Brain microvascular endothelial cell (primary cell): ENCODE results near the gene RNF167.

ENCODE experiments used
- DNase-seq: peaks from one replicate; pipeline ENCODE4 v3.0.0-alpha.2; 2020
- H3K27ac ChIP-seq: fragments of 250-450 bp; sonication (Bioruptor Pico); 2 replicates; pipeline ENCODE4 v1.5.1; 2020; ENCODE audit warnings: mild to moderate bottlenecking, moderate library complexity
- H3K27me3 ChIP-seq: fragments of 250-450 bp; sonication (Bioruptor Pico); replicated peaks from 2 replicates; pipeline ENCODE4 v1.5.1; 2020; ENCODE audit warnings: mild to moderate bottlenecking
- H3K36me3 ChIP-seq: fragments of 250-450 bp; sonication (Bioruptor Pico); replicated peaks from 2 replicates; pipeline ENCODE4 v1.5.1; 2020; ENCODE audit warnings: mild to moderate bottlenecking
- H3K4me3 ChIP-seq: 2 replicates; pipeline ENCODE4 v1.5.1; 2011; ENCODE audit warnings: low read depth, mild to moderate bottlenecking, control low read depth, low read length, moderate library complexity
- in situ Hi-C: cut with HindIII; loops from 2 replicates; pipeline ENCODE4 v1.10.0; 2017; ENCODE audit warnings: low sequenced_read_pairs, low pct_ligation_motif_present
- TF ChIP-seq, protein P1 (sequence below): IDR thresholded peaks from 2 replicates; pipeline ENCODE4 v1.5.1; 2011; ENCODE audit warnings: low read depth, mild to moderate bottlenecking, moderate library complexity, low read length, control low read depth, inconsistent platforms; ENCODE audit errors: missing control alignments

The RNF167 gene

GRCh38 chr17:4968486-4969046, 28.5 kb downstream of the RNF167 start:
- DNase-seq: peak; percentile 23

GRCh38 chr17:4969047-4969550, 29.0 kb downstream of the RNF167 start:
- Histone ChIP-seq H3K27me3 (no peaks in the 10 kb centered on the region), H3K27ac (peak overlapping the region; percentile 97), H3K4me3 (peak overlapping the region; percentile 84), H3K36me3 (peaks cover 32% of the 10 kb centered on the region)
- peak; percentile 80 for DNase-seq
- in situ Hi-C loops: no loop called here
- TF ChIP-seq, protein P1, sequence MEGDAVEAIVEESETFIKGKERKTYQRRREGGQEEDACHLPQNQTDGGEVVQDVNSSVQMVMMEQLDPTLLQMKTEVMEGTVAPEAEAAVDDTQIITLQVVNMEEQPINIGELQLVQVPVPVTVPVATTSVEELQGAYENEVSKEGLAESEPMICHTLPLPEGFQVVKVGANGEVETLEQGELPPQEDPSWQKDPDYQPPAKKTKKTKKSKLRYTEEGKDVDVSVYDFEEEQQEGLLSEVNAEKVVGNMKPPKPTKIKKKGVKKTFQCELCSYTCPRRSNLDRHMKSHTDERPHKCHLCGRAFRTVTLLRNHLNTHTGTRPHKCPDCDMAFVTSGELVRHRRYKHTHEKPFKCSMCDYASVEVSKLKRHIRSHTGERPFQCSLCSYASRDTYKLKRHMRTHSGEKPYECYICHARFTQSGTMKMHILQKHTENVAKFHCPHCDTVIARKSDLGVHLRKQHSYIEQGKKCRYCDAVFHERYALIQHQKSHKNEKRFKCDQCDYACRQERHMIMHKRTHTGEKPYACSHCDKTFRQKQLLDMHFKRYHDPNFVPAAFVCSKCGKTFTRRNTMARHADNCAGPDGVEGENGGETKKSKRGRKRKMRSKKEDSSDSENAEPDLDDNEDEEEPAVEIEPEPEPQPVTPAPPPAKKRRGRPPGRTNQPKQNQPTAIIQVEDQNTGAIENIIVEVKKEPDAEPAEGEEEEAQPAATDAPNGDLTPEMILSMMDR: peak; percentile 3

More at GRCh38 chr17:4968486-4969046, 28.5 kb downstream of the RNF167 start:
- Histone ChIP-seq H3K27ac (peak overlapping the region; percentile 97), H3K27me3 (no peaks in the 10 kb centered on the region), H3K36me3 (peaks cover 30% of the 10 kb centered on the region), H3K4me3 (peak overlapping the region; percentile 84)
- TF ChIP-seq, protein P1: no peak
- in situ Hi-C loops: no loop called here

DNA sequence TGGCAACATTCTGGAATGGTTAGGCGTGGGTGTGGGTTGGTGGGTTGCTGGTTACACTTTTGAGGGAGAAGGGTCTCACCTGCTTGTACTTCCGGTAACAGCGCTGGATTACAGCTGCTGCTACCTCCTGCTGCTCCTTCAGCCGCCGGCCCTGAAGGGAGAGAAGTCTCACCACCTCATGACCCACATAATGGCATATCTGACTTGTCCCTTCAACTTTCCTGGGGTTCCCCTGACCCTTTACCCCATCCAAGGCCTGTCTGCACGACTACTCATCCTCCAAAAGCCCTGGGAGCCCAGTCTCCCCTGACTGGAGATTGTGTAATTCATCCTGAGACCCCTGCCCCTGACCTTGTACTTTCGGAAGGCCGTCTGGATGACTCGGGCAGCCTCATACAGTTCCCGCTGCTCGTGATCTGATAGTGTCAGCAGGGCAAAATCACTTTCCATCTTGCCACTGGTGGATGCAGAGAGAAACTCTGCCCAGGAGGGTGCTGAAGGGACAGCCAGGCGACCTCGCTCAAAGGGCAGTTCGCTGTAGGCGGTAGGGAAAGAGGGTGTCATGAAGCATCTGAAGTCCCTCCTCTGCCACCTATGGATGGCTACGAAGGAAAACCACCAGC, 29.6 kb downstream of the RNF167 start:
- Histone ChIP-seq H3K27ac (peak overlapping the region; percentile 97), H3K36me3 (peaks cover 32% of the 10 kb centered on the region), H3K4me3 (peak overlapping the region; percentile 84), H3K27me3 (no peaks in the 10 kb centered on the region)
- in situ Hi-C loops: no loop called here
- no peak for DNase-seq
- TF ChIP-seq, protein P1: no peak

GRCh38 chr17:4970273-4970672, 30.2 kb downstream of the RNF167 start:
- in situ Hi-C loops: no loop called here

DNA sequence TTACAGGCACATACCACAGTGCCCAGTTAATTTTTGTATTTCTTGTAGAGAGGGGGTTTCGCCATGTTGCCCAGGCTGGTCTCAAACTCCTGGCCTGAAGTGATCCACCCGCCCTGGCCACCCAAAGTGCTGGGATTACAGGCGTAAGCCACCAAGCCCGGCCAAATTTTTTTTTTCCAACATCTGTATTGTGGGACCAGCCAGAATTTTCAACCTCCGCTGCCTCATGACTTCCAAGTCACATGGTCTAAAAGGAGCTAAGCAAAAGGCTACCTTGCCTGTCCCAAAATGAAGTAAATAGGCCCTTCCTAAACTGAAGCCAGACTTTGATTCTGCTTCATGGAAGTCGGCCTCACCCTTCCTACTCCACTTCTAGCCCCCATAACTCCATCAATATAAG, 31.8 kb downstream of the RNF167 start:
- DNase-seq: no peak
- no peaks in the 10 kb centered on the region for H3K27me3 ChIP-seq
- no peak overlapping the region for H3K4me3 ChIP-seq
- in situ Hi-C loops: no loop called here
- no peak overlapping the region for H3K27ac ChIP-seq
- TF ChIP-seq, protein P1: no peak
- peaks cover 32% of the 10 kb centered on the region for H3K36me3 ChIP-seq

More at GRCh38 chr17:4970273-4970672, 30.2 kb downstream of the RNF167 start:
- H3K27me3 ChIP-seq: no peaks in the 10 kb centered on the region
- peaks cover 32% of the 10 kb centered on the region for H3K36me3 ChIP-seq
- no peak overlapping the region for H3K4me3 ChIP-seq
- H3K27ac ChIP-seq: no peak overlapping the region
- DNase-seq: no peak
- TF ChIP-seq, protein P1: no peak
